ENCODE results near the gene JAZF1.

DNA sequence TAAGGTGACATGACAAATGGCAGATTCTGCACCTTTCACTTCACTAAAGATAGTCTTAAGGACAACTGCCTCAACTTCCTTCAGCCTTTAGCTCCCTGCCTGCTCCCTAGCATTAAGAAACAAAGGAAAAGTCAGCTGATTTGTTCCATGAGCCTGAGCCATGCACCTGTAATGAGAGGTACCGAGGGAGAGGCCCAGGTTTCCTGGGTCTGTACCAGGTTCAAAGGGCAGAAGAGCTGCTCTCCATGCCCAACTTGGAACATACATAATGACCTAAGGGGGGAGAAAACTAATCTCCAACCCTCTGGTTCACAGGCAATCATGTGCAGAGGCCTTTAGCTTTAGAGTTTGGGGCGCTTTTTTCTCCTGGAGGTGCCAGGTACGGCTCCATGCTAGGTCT, 111.2 kb downstream of the JAZF1 start:
- TF ChIP-seq, protein P1, sequence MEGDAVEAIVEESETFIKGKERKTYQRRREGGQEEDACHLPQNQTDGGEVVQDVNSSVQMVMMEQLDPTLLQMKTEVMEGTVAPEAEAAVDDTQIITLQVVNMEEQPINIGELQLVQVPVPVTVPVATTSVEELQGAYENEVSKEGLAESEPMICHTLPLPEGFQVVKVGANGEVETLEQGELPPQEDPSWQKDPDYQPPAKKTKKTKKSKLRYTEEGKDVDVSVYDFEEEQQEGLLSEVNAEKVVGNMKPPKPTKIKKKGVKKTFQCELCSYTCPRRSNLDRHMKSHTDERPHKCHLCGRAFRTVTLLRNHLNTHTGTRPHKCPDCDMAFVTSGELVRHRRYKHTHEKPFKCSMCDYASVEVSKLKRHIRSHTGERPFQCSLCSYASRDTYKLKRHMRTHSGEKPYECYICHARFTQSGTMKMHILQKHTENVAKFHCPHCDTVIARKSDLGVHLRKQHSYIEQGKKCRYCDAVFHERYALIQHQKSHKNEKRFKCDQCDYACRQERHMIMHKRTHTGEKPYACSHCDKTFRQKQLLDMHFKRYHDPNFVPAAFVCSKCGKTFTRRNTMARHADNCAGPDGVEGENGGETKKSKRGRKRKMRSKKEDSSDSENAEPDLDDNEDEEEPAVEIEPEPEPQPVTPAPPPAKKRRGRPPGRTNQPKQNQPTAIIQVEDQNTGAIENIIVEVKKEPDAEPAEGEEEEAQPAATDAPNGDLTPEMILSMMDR (IDR thresholded peaks at IDR 0.05; ENCODE audit: poor library complexity), result no peak
- no peak for TF ChIP-seq EZH2 (IDR thresholded peaks at IDR 0.05; ENCODE audit: borderline replicate concordance)

Data from hepatocyte (in vitro differentiated cells).